PC-9 (cell line): ENCODE measurements around the gene LYPD6B.

Source experiments
- CTCF ChIP-seq: fragments of 200-600 bp; sonication (generic); conservative IDR thresholded peaks from 2 replicates; pipeline ENCODE4 v1.6.1; 2017; ENCODE audit warnings: mixed run types, antibody characterized with exemption, mild to moderate bottlenecking, moderate library complexity
- EZH2 ChIP-seq: fragments of 200-600 bp; sonication (generic); IDR thresholded peaks from 2 replicates; pipeline ENCODE4 v1.8.0; 2017; ENCODE audit warnings: antibody characterized with exemption, low read depth

GRCh38 chr2:149023091-149023490 lies 15.4 kb upstream of the LYPD6B start:
- TF ChIP-seq CTCF (no peak), EZH2 (no peak)
